CD4-positive, alpha-beta memory T cell (primary cell): Measurements from ENCODE around the gene IFI30. TPM values are rescaled to one million over a fixed set of nuclear protein-coding genes. Genes with fewer than 3 reads are reported as not detected.
A peak's percentile ranks its signal among the peaks of the same experiment; 100 is the strongest.
"Not testable (repeated sequence)": the region's sequence is repeated elsewhere in the genome, so short reads cannot be mapped to it uniquely, and the experiment has no call there.

Experiments
- CTCF ChIA-PET: fragments of 350-600 bp; sonication (Branson Sonifier 250); formaldehyde crosslinking; loops from one replicate; lab custom pipeline; 2021; ENCODE audit warnings: inconsistent platforms; ENCODE audit not compliant: partially characterized antibody; lab: Charles Lee
- POLR2A ChIA-PET: fragments of 350-600 bp; sonication (Branson Sonifier 250); formaldehyde crosslinking; loops from one replicate; lab custom pipeline; 2021; ENCODE audit not compliant: partially characterized antibody; lab: Charles Lee
- DNase-seq, 5 donors: peaks; one replicate each; pipeline versions ENCODE4 v3.0.0 to v3.0.0-alpha.2; 2020 to 2022; ENCODE audit warnings: mixed read lengths in 1 of 5
- H3K27ac ChIP-seq: one replicate; pipeline ENCODE4 v1.7.0; 2013; ENCODE audit warnings: low read depth, low read length
- H3K27me3 ChIP-seq: 2 replicates; pipeline ENCODE4 v1.7.0; 2013; ENCODE audit warnings: mild to moderate bottlenecking, low read length, moderate library complexity; ENCODE audit not compliant: insufficient read depth
- H3K36me3 ChIP-seq: 2 replicates; pipeline ENCODE4 v1.7.0; 2013; ENCODE audit warnings: mild to moderate bottlenecking, low read length, moderate library complexity; ENCODE audit not compliant: insufficient read depth
- H3K4me1 ChIP-seq: 2 replicates; pipeline ENCODE4 v1.7.0; 2013; ENCODE audit warnings: mild to moderate bottlenecking, low read length, moderate library complexity; ENCODE audit not compliant: insufficient read depth
- H3K4me3 ChIP-seq, 2 donors: one replicate each; pipeline ENCODE4 v1.7.0; 2013; ENCODE audit warnings: low read length in 2 of 2, mild to moderate bottlenecking in 1 of 2
- H3K9me3 ChIP-seq, 2 donors: one replicate each; pipeline ENCODE4 v1.7.0; 2013; ENCODE audit warnings: low read length in 2 of 2, control low read depth in 1 of 2; ENCODE audit not compliant: control insufficient read depth in 1 of 2
- H3K27ac Mint-ChIP-seq, 7 donors: one replicate each; pipeline ENCODE4 v1.8.0; 2020 to 2021; ENCODE audit warnings: mixed read lengths in 7 of 7, mild to moderate bottlenecking in 6 of 7, inconsistent platforms in 3 of 7, moderate library complexity in 3 of 7
- H3K27me3 Mint-ChIP-seq, 2 donors: one replicate each; pipeline ENCODE4 v1.8.0; 2020 to 2021; ENCODE audit warnings: mixed read lengths in 2 of 2
- H3K36me3 Mint-ChIP-seq, 2 donors: one replicate each; pipeline ENCODE4 v1.8.0; 2020 to 2021; ENCODE audit warnings: mixed read lengths in 2 of 2, inconsistent platforms in 1 of 2, mild to moderate bottlenecking in 1 of 2
- H3K4me1 Mint-ChIP-seq, 4 donors: one replicate each; pipeline ENCODE4 v1.8.0; 2020 to 2021; ENCODE audit warnings: mixed read lengths in 4 of 4, mild to moderate bottlenecking in 1 of 4
- H3K4me3 Mint-ChIP-seq, 8 donors: one replicate each; pipeline ENCODE4 v1.8.0; 2020 to 2021; ENCODE audit warnings: mixed read lengths in 8 of 8, mild to moderate bottlenecking in 7 of 8, moderate library complexity in 6 of 8, inconsistent platforms in 3 of 8
- H3K9me3 Mint-ChIP-seq, 8 donors: one replicate each; pipeline ENCODE4 v1.8.0; 2020 to 2021; ENCODE audit warnings: mixed read lengths in 8 of 8, mild to moderate bottlenecking in 5 of 8, inconsistent platforms in 3 of 8, moderate library complexity in 1 of 8
- intact Hi-C: fragments of 100-400 bp; cut with micrococcal nuclease; formaldehyde crosslinking; loops from one replicate; pipeline ENCODE4 v1.15.1; 2023
- polyA plus RNA-seq, 2 donors: library from polyadenylated mRNA; unstranded; fragments of 300-500 nt; fragmentation: Illumina TruSeq; gene quantifications; one replicate each; pipeline ENCODE4 v1.2.3, GENCODE V29; 2021
- total RNA-seq, 2 experiments: library from RNA; stranded (reverse); gene quantifications; one replicate each; pipeline ENCODE4 v1.2.3, GENCODE V29; 2021

IFI30 gene
- total and polyA plus RNA-seq, 4 experiments from 2014 or later: 6.3 to 56.9 (median 32.5) TPM

GRCh38 chr19:18206018-18206417 is 32.4 kb downstream of the IFI30 start:
- H3K27me3 ChIP-seq: no peaks in the 10 kb centered on the region
- H3K4me3 ChIP-seq: no peak overlapping the region
- Mint-ChIP-seq H3K9me3 (peaks cover 0 to 1% (median 0%) of the 10 kb centered on the region in 8 donors), H3K27ac (no peak overlapping the region), H3K36me3 (peaks cover 0 to 4% of the 10 kb centered on the region in 2 donors), H3K27me3 (peaks cover 3 to 4% of the 10 kb centered on the region in 2 donors), H3K4me1 (peaks cover 13 to 33% (median 21%) of the 10 kb centered on the region in 4 donors), H3K4me3 (no peak overlapping the region)
- peaks cover 23% of the 10 kb centered on the region for H3K4me1 ChIP-seq
- intact Hi-C loops: no loop called here
- no peak overlapping the region for H3K27ac ChIP-seq
- ChIA-PET CTCF (interaction anchor here (1.6 to 10.7 kb wide), 7 partner anchors 14 to 205 kb away, joined by 4 to 150 read pairs (median 13); partner anchors contain the start of gene MPV17L2), POLR2A (interaction anchor here (1.4 to 5.3 kb wide), 6 partner anchors 13 to 116 kb away, joined by 5 to 78 read pairs (median 18); partner anchors contain the start of genes JUND, LSM4 and MPV17L2)
- no peaks in the 10 kb centered on the region for H3K36me3 ChIP-seq
- H3K9me3 ChIP-seq: no peaks in the 10 kb centered on the region
- no peak for DNase-seq

GRCh38 chr19:18208098-18208951 is 34.7 kb downstream of the IFI30 start:
- Mint-ChIP-seq H3K4me3 (no peak overlapping the region), H3K36me3 (peaks cover 0 to 4% of the 10 kb centered on the region in 2 donors), H3K4me1 (peaks cover 4 to 20% (median 8%) of the 10 kb centered on the region in 4 donors), H3K9me3 (peaks cover 0 to 1% (median 0%) of the 10 kb centered on the region in 8 donors), H3K27ac (peak overlapping the region in 2 of 7 donors; percentile 46 to 65), H3K27me3 (peaks cover 4 to 6% of the 10 kb centered on the region in 2 donors)
- Histone ChIP-seq H3K27ac (no peak overlapping the region), H3K4me1 (peaks cover 13% of the 10 kb centered on the region), H3K27me3 (no peaks in the 10 kb centered on the region), H3K36me3 (no peaks in the 10 kb centered on the region), H3K4me3 (no peak overlapping the region), H3K9me3 (no peaks in the 10 kb centered on the region)
- POLR2A ChIA-PET: interaction anchor here (0.5 to 1.1 kb wide), 4 partner anchors 43 to 1657 kb away, joined by 3 to 4 read pairs (median 4); partner anchors contain the start of gene ZNF253
- intact Hi-C loops: loop anchor here (1.0 kb wide), 1 partner anchor 44 kb away; no protein-coding TSS in a partner anchor
- peak in 4 of 5 donors; percentile 34 to 53 (median 40) for DNase-seq
- CTCF ChIA-PET: interaction anchor here (0.5 to 10.7 kb wide), 13 partner anchors 11 to 210 kb away, joined by 3 to 150 read pairs (median 5); partner anchors contain the start of gene SSBP4

GRCh38 chr19:18209912-18210311 is 36.3 kb downstream of the IFI30 start:
- H3K4me1 Mint-ChIP-seq, H3K4me1 ChIP-seq, H3K36me3 ChIP-seq, H3K4me3 Mint-ChIP-seq, H3K27ac Mint-ChIP-seq, H3K27ac ChIP-seq, H3K9me3 Mint-ChIP-seq, H3K4me3 ChIP-seq, intact Hi-C loops, H3K9me3 ChIP-seq, DNase-seq, H3K27me3 ChIP-seq, H3K27me3 Mint-ChIP-seq, H3K36me3 Mint-ChIP-seq: not testable (repeated sequence)
- POLR2A ChIA-PET: interaction anchor here (0.6 kb wide), 1 partner anchor 121 kb away, joined by 4 read pairs; no protein-coding TSS in a partner anchor
- CTCF ChIA-PET: interaction anchor here (0.7 to 10.7 kb wide), 8 partner anchors 9 to 204 kb away, joined by 3 to 150 read pairs (median 5); a partner anchor contains a TSS

- Histone ChIP-seq H3K4me3 (no peak overlapping the region), H3K27me3 (no peaks in the 10 kb centered on the region), H3K27ac (no peak overlapping the region), H3K9me3 (no peaks in the 10 kb centered on the region), H3K4me1 (no peaks in the 10 kb centered on the region), H3K36me3 (no peaks in the 10 kb centered on the region)
- Mint-ChIP-seq H3K4me1 (no peaks in the 10 kb centered on the region), H3K36me3 (no peaks in the 10 kb centered on the region), H3K27ac (no peak overlapping the region), H3K9me3 (peaks cover 0 to 1% (median 0%) of the 10 kb centered on the region in 8 donors), H3K4me3 (no peak overlapping the region), H3K27me3 (peaks cover 4 to 6% of the 10 kb centered on the region in 2 donors)
- intact Hi-C loops: no loop called here
- POLR2A ChIA-PET: interaction anchor here (0.6 kb wide), 1 partner anchor 123 kb away, joined by 3 read pairs; no protein-coding TSS in a partner anchor
- CTCF ChIA-PET: interaction anchor here (2.0 kb wide), 1 partner anchor 40 kb away, joined by 5 read pairs; no protein-coding TSS in a partner anchor
- no peak for DNase-seq
These were observed 38.1 kb downstream of the IFI30 start for GRCh38 chr19:18211683-18212082.

GRCh38 chr19:18214779-18215433 is 41.3 kb downstream of the IFI30 start:
- Histone ChIP-seq H3K9me3 (no peaks in the 10 kb centered on the region), H3K36me3 (no peaks in the 10 kb centered on the region), H3K4me3 (no peak overlapping the region), H3K27me3 (no peaks in the 10 kb centered on the region), H3K4me1 (no peaks in the 10 kb centered on the region), H3K27ac (no peak overlapping the region)
- POLR2A ChIA-PET: no interaction called here
- Mint-ChIP-seq H3K9me3 (peaks cover 0 to under 1% (median 0%) of the 10 kb centered on the region in 8 donors), H3K4me1 (peaks cover 0 to 3% (median 2%) of the 10 kb centered on the region in 4 donors), H3K27ac (peak overlapping the region in 2 of 7 donors; percentile 29 to 57), H3K4me3 (no peak overlapping the region), H3K27me3 (peaks cover 4 to 9% of the 10 kb centered on the region in 2 donors), H3K36me3 (no peaks in the 10 kb centered on the region)
- intact Hi-C loops: no loop called here
- CTCF ChIA-PET: interaction anchor here (1.1 kb wide), 1 partner anchor 39 kb away, joined by 3 read pairs; no protein-coding TSS in a partner anchor
- DNase-seq: no peak

- no peaks in the 10 kb centered on the region for H3K36me3 Mint-ChIP-seq
- ChIA-PET POLR2A (no interaction called here), CTCF (interaction anchor here (1.4 kb wide), 1 partner anchor 38 kb away, joined by 4 read pairs; a partner anchor contains a TSS)
- H3K27ac Mint-ChIP-seq: no peak overlapping the region
- no peaks in the 10 kb centered on the region for H3K9me3 ChIP-seq
- H3K27ac ChIP-seq: no peak overlapping the region
- DNase-seq: no peak
- H3K4me1 ChIP-seq: no peaks in the 10 kb centered on the region
- H3K36me3 ChIP-seq: no peaks in the 10 kb centered on the region
- H3K4me3 Mint-ChIP-seq: no peak overlapping the region
- H3K4me3 ChIP-seq: no peak overlapping the region
- intact Hi-C loops: no loop called here
- peaks cover 10 to 13% of the 10 kb centered on the region in 2 donors for H3K27me3 Mint-ChIP-seq
- peaks cover 3 to 5% (median 4%) of the 10 kb centered on the region in 4 donors for H3K4me1 Mint-ChIP-seq
- peaks cover 0 to 1% (median 0%) of the 10 kb centered on the region in 8 donors for H3K9me3 Mint-ChIP-seq
- no peaks in the 10 kb centered on the region for H3K27me3 ChIP-seq
These were observed 43.2 kb downstream of the IFI30 start for GRCh38 chr19:18216789-18217188.
